Stimulated activated CD4-positive, alpha-beta T cell treated with anti-CD3 and anti-CD28 coated beads, Interleukin-15, amount 100 ng/mL, for 48 hours (primary cell): ENCODE data around the gene TECR.
"Not testable (repeated sequence)": the region's sequence is repeated elsewhere in the genome, so short reads cannot be mapped to it uniquely, and the experiment has no call there.

Source experiments
- DNase-seq, 2 donors: peaks; one replicate each; pipeline ENCODE4 v3.0.0-alpha.2; 2020; ENCODE audit warnings: low read depth in 2 of 2

TECR gene

GRCh38 chr19:14561249-14561648, 31.9 kb downstream of the TECR start:
- DNase-seq: no peak

GRCh38 chr19:14561847-14562351, 32.5 kb downstream of the TECR start:
- DNase-seq: no peak

- DNase-seq: no peak
Observed at GRCh38 chr19:14562660-14563589, 33.5 kb downstream of the TECR start.

GRCh38 chr19:14563590-14563926, 34.2 kb downstream of the TECR start:
- DNase-seq: no peak

GRCh38 chr19:14563989-14564651, 34.7 kb downstream of the TECR start:
- DNase-seq: peak; percentile 69 to 78

GRCh38 chr19:14564652-14565297, 35.4 kb downstream of the TECR start:
- not testable (repeated sequence) for DNase-seq

- DNase-seq: no peak
Observed at GRCh38 chr19:14565298-14565679, 35.9 kb downstream of the TECR start.

GRCh38 chr19:14565765-14566711, 36.6 kb downstream of the TECR start:
- DNase-seq: no peak

GRCh38 chr19:14566712-14567077, 37.3 kb downstream of the TECR start:
- DNase-seq: no peak

- DNase-seq: no peak
Observed at GRCh38 chr19:14567079-14567478, 37.7 kb downstream of the TECR start.

GRCh38 chr19:14570864-14571527, 41.6 kb downstream of the TECR start:
- no peak for DNase-seq

- DNase-seq: peak; percentile 83 to 92
Observed at GRCh38 chr19:14571695-14572490, 42.5 kb downstream of the TECR start, which contains the start of gene NDUFB7. NDUFB7 (minus strand) TSS chr19:14572066; CDS start chr19:14572000, 66 bp downstream.

GRCh38 chr19:14575428-14575980, 46.1 kb downstream of the TECR start:
- DNase-seq: no peak

- DNase-seq: no peak
Observed at GRCh38 chr19:14576363-14576762, 47.0 kb downstream of the TECR start.

- DNase-seq: no peak
Observed at GRCh38 chr19:14577264-14577663, 47.9 kb downstream of the TECR start.

- no peak for DNase-seq
Observed at GRCh38 chr19:14577885-14578427, 48.6 kb downstream of the TECR start.

- DNase-seq: peak; percentile 49 to 55
Observed at GRCh38 chr19:14580623-14581237, 51.3 kb downstream of the TECR start.

- DNase-seq: no peak
Observed at GRCh38 chr19:14582894-14583340, 53.5 kb downstream of the TECR start, which contains the start of gene CLEC17A. CLEC17A (plus strand) TSS chr19:14583084; CDS start chr19:14583161, 77 bp downstream.

- not testable (repeated sequence) for DNase-seq
Observed at GRCh38 chr19:14584372-14584771, 55.0 kb downstream of the TECR start.
